HG03439 (cell line): ENCODE results near the gene KCNIP4.

Experiments used
- ATAC-seq: cut with Tn5 transposase; IDR thresholded peaks from one replicate; pipeline ENCODE4 v1.9.1; 2021; ENCODE audit warnings: mild to moderate bottlenecking, moderate library complexity; ENCODE audit not compliant: unreplicated experiment

Gene KCNIP4

GRCh38 chr4:20890761-20891160, 1057.8 kb downstream of the KCNIP4 start:
- no peak for ATAC-seq

GRCh38 chr4:20889901-20890300, 1058.7 kb downstream of the KCNIP4 start:
- no peak for ATAC-seq

GRCh38 chr4:20883677-20884076, 1064.9 kb downstream of the KCNIP4 start:
- no peak for ATAC-seq

GRCh38 chr4:20883231-20883630, 1065.3 kb downstream of the KCNIP4 start:
- no peak for ATAC-seq

GRCh38 chr4:20882500-20882899, 1066.1 kb downstream of the KCNIP4 start:
- no peak for ATAC-seq

GRCh38 chr4:20881658-20882057, 1066.9 kb downstream of the KCNIP4 start:
- ATAC-seq, result no peak

GRCh38 chr4:20878806-20879205, 1069.8 kb downstream of the KCNIP4 start:
- no peak for ATAC-seq

GRCh38 chr4:20870436-20870835, 1078.1 kb downstream of the KCNIP4 start:
- no peak for ATAC-seq

GRCh38 chr4:20868108-20868507, 1080.5 kb downstream of the KCNIP4 start:
- ATAC-seq, result no peak

GRCh38 chr4:20860878-20861277, 1087.7 kb downstream of the KCNIP4 start:
- no peak for ATAC-seq

GRCh38 chr4:20859097-20859781, 1089.3 kb downstream of the KCNIP4 start:
- ATAC-seq, result no peak

GRCh38 chr4:20857081-20857480, 1091.5 kb downstream of the KCNIP4 start:
- no peak for ATAC-seq

GRCh38 chr4:20847124-20847747, 1101.3 kb downstream of the KCNIP4 start:
- no peak for ATAC-seq

- no peak for ATAC-seq
Measured at GRCh38 chr4:20844311-20844710, 1104.3 kb downstream of the KCNIP4 start.

GRCh38 chr4:20840648-20841190, 1107.9 kb downstream of the KCNIP4 start:
- no peak for ATAC-seq

GRCh38 chr4:20839957-20840356, 1108.6 kb downstream of the KCNIP4 start:
- ATAC-seq, result no peak

GRCh38 chr4:20838476-20838875, 1110.1 kb downstream of the KCNIP4 start:
- no peak for ATAC-seq

- no peak for ATAC-seq
Measured at GRCh38 chr4:20832826-20833225, 1115.7 kb downstream of the KCNIP4 start.

- no peak for ATAC-seq
Measured at GRCh38 chr4:20831746-20832145, 1116.8 kb downstream of the KCNIP4 start.

GRCh38 chr4:20829617-20830357, 1118.8 kb downstream of the KCNIP4 start:
- no peak for ATAC-seq

- no peak for ATAC-seq
Measured at GRCh38 chr4:20825505-20825904, 1123.1 kb downstream of the KCNIP4 start.

GRCh38 chr4:20816287-20816686, 1132.3 kb downstream of the KCNIP4 start:
- ATAC-seq, result no peak
